C4-2B (cell line): Measurements from ENCODE around the gene GARS1.

ENCODE experiments used
- CTCF ChIP-seq: fragments of 450-650 bp; conservative IDR thresholded peaks from 2 replicates; pipeline ENCODE4 v1.5.1; 2017; ENCODE audit warnings: mild to moderate bottlenecking
- ZFX ChIP-seq: fragments of 450-650 bp; IDR thresholded peaks from 2 replicates; pipeline ENCODE4 v1.6.1; 2017

- no peak for TF ChIP-seq CTCF
- no peak for TF ChIP-seq ZFX
Measured at GRCh38 chr7:30584415-30584814, 10.3 kb upstream of the GARS1 start.
